Neural cell (in vitro differentiated cells): ENCODE results near the gene ECHDC3. TPM values are rescaled to one million over a fixed set of nuclear protein-coding genes. Genes with fewer than 3 reads are reported as not detected.

Experiments used
- H2AFZ ChIP-seq: fragments of 200-600, 300-800 bp; sonication (generic), shearing (Covaris generic); 2 replicates; pipeline ENCODE4 v1.6.0; 2014; ENCODE audit warnings: low read depth, mild to moderate bottlenecking, antibody characterized with exemption, low read length, moderate library complexity
- H3F3A ChIP-seq: fragments of 200-600 bp; shearing (Covaris generic); 2 replicates; pipeline ENCODE4 v1.6.1; 2016; ENCODE audit warnings: mild to moderate bottlenecking, moderate library complexity, mixed read lengths, antibody characterized with exemption, low read length; ENCODE audit not compliant: insufficient read depth, poor library complexity, severe bottlenecking
- H3K27ac ChIP-seq: fragments of 200-600, 300-800 bp; sonication (generic), shearing (Covaris generic); 2 replicates; pipeline ENCODE4 v1.5.1; 2014; ENCODE audit warnings: mild to moderate bottlenecking, low read length, moderate library complexity
- H3K27me3 ChIP-seq: fragments of 300-800, 200-600 bp; sonication (generic), shearing (Covaris generic); 2 replicates; pipeline ENCODE4 v1.6.0; 2014; ENCODE audit warnings: mild to moderate bottlenecking, low read depth, low read length, moderate library complexity; ENCODE audit not compliant: insufficient read depth
- H3K36me3 ChIP-seq: fragments of 300-800, 200-600 bp; sonication (generic), shearing (Covaris generic); 2 replicates; pipeline ENCODE4 v1.5.1; 2014; ENCODE audit warnings: mild to moderate bottlenecking, antibody characterized with exemption, low read length, moderate library complexity; ENCODE audit not compliant: insufficient read depth
- H3K4me2 ChIP-seq: fragments of 300-800, 200-600 bp; sonication (generic), shearing (Covaris generic); 2 replicates; pipeline ENCODE4 v1.6.0; 2014; ENCODE audit warnings: mild to moderate bottlenecking, low read length
- H3K4me3 ChIP-seq: fragments of 300-800, 200-600 bp; sonication (generic), shearing (Covaris generic); 2 replicates; pipeline ENCODE4 v1.5.1; 2014; ENCODE audit warnings: mild to moderate bottlenecking, low read length, moderate library complexity
- H3K79me2 ChIP-seq: fragments of 200-600 bp; shearing (Covaris generic); replicated peaks from 2 replicates; pipeline ENCODE4 v1.6.0; 2014; ENCODE audit warnings: mild to moderate bottlenecking, low read length, moderate library complexity; ENCODE audit not compliant: insufficient read depth
- H3K9ac ChIP-seq: fragments of 300-800, 200-600 bp; sonication (generic), shearing (Covaris generic); 2 replicates; pipeline ENCODE4 v1.6.1; 2016; ENCODE audit warnings: mild to moderate bottlenecking, low read length, mixed read lengths
- H3K9me2 ChIP-seq: fragments of 200-600 bp; shearing (Covaris generic); 2 replicates; pipeline ENCODE4 v1.6.1; 2016; ENCODE audit warnings: mild to moderate bottlenecking, low read length, mixed read lengths; ENCODE audit not compliant: insufficient read depth
- H3K9me3 ChIP-seq: fragments of 200-600, 300-800 bp; sonication (generic), shearing (Covaris generic); 2 replicates; pipeline ENCODE4 v1.6.1; 2016; ENCODE audit warnings: mild to moderate bottlenecking, mixed run types, low read length, moderate library complexity, mixed read lengths
- H4K20me1 ChIP-seq: fragments of 200-600 bp; shearing (Covaris generic); 2 replicates; pipeline ENCODE4 v1.6.1; 2016; ENCODE audit warnings: mild to moderate bottlenecking, mixed run types; ENCODE audit not compliant: insufficient read depth
- CTCF ChIP-seq: fragments of 450-650 bp; IDR thresholded peaks from 2 replicates; pipeline ENCODE4 v1.5.1; 2014; ENCODE audit warnings: antibody characterized with exemption, mild to moderate bottlenecking, moderate library complexity; ENCODE audit not compliant: poor library complexity, severe bottlenecking
- EP300 ChIP-seq: fragments of 450-650 bp; conservative IDR thresholded peaks from 2 replicates; pipeline ENCODE4 v1.6.1; 2014; ENCODE audit warnings: antibody characterized with exemption, mild to moderate bottlenecking, moderate library complexity; ENCODE audit not compliant: poor library complexity, severe bottlenecking
- EZH2 ChIP-seq: fragments of 200-600, 300-800 bp; shearing (Covaris generic), sonication (generic); IDR thresholded peaks from 2 replicates; pipeline ENCODE4 v1.6.1; 2014; ENCODE audit warnings: antibody characterized with exemption, low read length, borderline replicate concordance, mild to moderate bottlenecking; ENCODE audit not compliant: insufficient read depth, poor library complexity, severe bottlenecking
- MXI1 ChIP-seq: fragments of 450-650 bp; conservative IDR thresholded peaks from 2 replicates; pipeline ENCODE4 v1.6.1; 2014; ENCODE audit warnings: antibody characterized with exemption, mild to moderate bottlenecking; ENCODE audit not compliant: poor library complexity, severe bottlenecking
- POLR2AphosphoS5 ChIP-seq: IDR thresholded peaks from 2 replicates; pipeline ENCODE4 v1.6.1; 2012
- RAD21 ChIP-seq: fragments of 450-650 bp; conservative IDR thresholded peaks from 2 replicates; pipeline ENCODE4 v1.6.1; 2014; ENCODE audit warnings: antibody characterized with exemption, mild to moderate bottlenecking, moderate library complexity
- REST ChIP-seq: IDR thresholded peaks from 2 replicates; pipeline ENCODE4 v1.6.1; 2012; ENCODE audit warnings: borderline replicate concordance
- SMC3 ChIP-seq: fragments of 450-650 bp; conservative IDR thresholded peaks from 2 replicates; pipeline ENCODE4 v1.6.1; 2014; ENCODE audit warnings: antibody characterized with exemption, mild to moderate bottlenecking, moderate library complexity; ENCODE audit not compliant: poor library complexity
- TAF1 ChIP-seq: IDR thresholded peaks from 2 replicates; pipeline ENCODE4 v1.6.1; 2012; ENCODE audit warnings: low read depth
- polyA plus RNA-seq: library from polyadenylated mRNA; depleted of rRNA; stranded (reverse); fragments of >200 nt; gene quantifications from 2 replicates; pipeline ENCODE4 v1.2.3, GENCODE V29; 2014

Gene ECHDC3
- polyA plus RNA-seq, 1 donor from 2014 or later: not detected

- Histone ChIP-seq H3K79me2 (no peaks in the 10 kb centered on the region), H3F3A (no peaks in the 10 kb centered on the region), H2AFZ (no peak overlapping the region), H3K36me3 (no peaks in the 10 kb centered on the region), H3K9me3 (no peaks in the 10 kb centered on the region), H4K20me1 (no peaks in the 10 kb centered on the region), H3K4me3 (no peak overlapping the region), H3K9ac (no peak overlapping the region), H3K9me2 (no peaks in the 10 kb centered on the region), H3K4me2 (no peak overlapping the region), H3K27me3 (no peaks in the 10 kb centered on the region), H3K27ac (no peak overlapping the region)
- TF ChIP-seq SMC3: no peak
- TF ChIP-seq RAD21: no peak
These were observed 47.1 kb downstream of the ECHDC3 start for GRCh38 chr10:11789306-11789705.

GRCh38 chr10:11789956-11790355, 47.8 kb downstream of the ECHDC3 start:
- H3K27ac ChIP-seq: no peak overlapping the region
- H3K36me3 ChIP-seq: no peaks in the 10 kb centered on the region
- no peaks in the 10 kb centered on the region for H3K27me3 ChIP-seq
- H3K79me2 ChIP-seq: no peaks in the 10 kb centered on the region
- no peaks in the 10 kb centered on the region for H3F3A ChIP-seq
- no peak overlapping the region for H3K4me3 ChIP-seq
- H4K20me1 ChIP-seq: no peaks in the 10 kb centered on the region
- TF ChIP-seq SMC3 (no peak), MXI1 (no peak), REST (no peak), EP300 (no peak), EZH2 (no peak), POLR2AphosphoS5 (no peak), CTCF (no peak), TAF1 (no peak), RAD21 (no peak)
- H3K9me3 ChIP-seq: no peaks in the 10 kb centered on the region
- no peak overlapping the region for H3K9ac ChIP-seq
- H2AFZ ChIP-seq: no peak overlapping the region
- H3K9me2 ChIP-seq: no peaks in the 10 kb centered on the region
- no peak overlapping the region for H3K4me2 ChIP-seq
